K562 (cell line): ENCODE measurements around the gene CAB39.

Source experiments
- CBX3 ChIP-seq, 2 experiments: IDR thresholded peaks; 1 replicate in 1 of 2; 2 replicates in 1 of 2; pipeline ENCODE4 v1.6.1; 2012; ENCODE audit warnings: inconsistent platforms in 2 of 2, low read length in 2 of 2, borderline replicate concordance in 1 of 2, control low read depth in 1 of 2
- KLF13 ChIP-seq: fragments of 450-650 bp; IDR thresholded peaks from 2 replicates; pipeline ENCODE4 v1.6.1; 2016; ENCODE audit warnings: missing genetic modification characterization, low read depth, mild to moderate bottlenecking, missing compliant biosample characterization, moderate library complexity, borderline replicate concordance
- LEF1 ChIP-seq: fragments of 450-650 bp; IDR thresholded peaks from 2 replicates; pipeline ENCODE4 v1.6.1; 2016; ENCODE audit warnings: mild to moderate bottlenecking
- MYC ChIP-seq, 2 experiments: fragments of 250-450 bp in 1 of 2; sonication (Bioruptor Pico) in 1 of 2; IDR thresholded peaks; 2 replicates each; pipeline versions ENCODE4 v1.5.1 to v1.6.1; 2012 to 2021; ENCODE audit warnings: low read depth in 2 of 2, borderline replicate concordance in 1 of 2, improper control_type of control experiment in 1 of 2, low read length in 1 of 2, mild to moderate bottlenecking in 1 of 2, moderate library complexity in 1 of 2
- RAD51 ChIP-seq: fragments of 450-650 bp; IDR thresholded peaks from 2 replicates; pipeline ENCODE4 v1.7.1; 2016; ENCODE audit warnings: low read depth, mild to moderate bottlenecking, borderline replicate concordance
- ZNF12 ChIP-seq: sonication (generic); formaldehyde crosslinking; IDR thresholded peaks from 2 replicates; pipeline ENCODE4 v1.4.0; 2020; ENCODE audit warnings: mild to moderate bottlenecking, missing genetic modification reagents
- TF ChIP-seq, protein P1 (sequence below), 2 experiments: fragments of 450-650 bp in 1 of 2; sonication (generic) in 1 of 2; formaldehyde crosslinking in 1 of 2; IDR thresholded peaks; 2 replicates each; pipeline versions ENCODE4 v1.7.1 to v1.9.0; 2016 to 2022; ENCODE audit warnings: inconsistent platforms in 1 of 2, mild to moderate bottlenecking in 1 of 2, missing genetic modification reagents in 1 of 2
- TF ChIP-seq, protein P2 (sequence below), 3 experiments: IDR thresholded peaks in 2 of 3; conservative IDR thresholded peaks in 1 of 3; 2 replicates each; pipeline ENCODE4 v1.5.1; 2011 to 2012; ENCODE audit warnings: low read length in 3 of 3, mild to moderate bottlenecking in 3 of 3, control low read depth in 2 of 3, improper control_type of control experiment in 1 of 3, inconsistent platforms in 1 of 3, low read depth in 1 of 3, mixed read lengths in 1 of 3, moderate library complexity in 1 of 3; ENCODE audit not compliant: insufficient read depth in 2 of 3
- TF ChIP-seq, protein P3 (sequence below): sonication (generic); formaldehyde crosslinking; IDR thresholded peaks from 2 replicates; pipeline ENCODE4 v1.8.0; 2023; ENCODE audit warnings: missing genetic modification reagents, mild to moderate bottlenecking, borderline replicate concordance
- TF ChIP-seq, protein P4 (sequence below): fragments of 450-650 bp; formaldehyde crosslinking; IDR thresholded peaks from 2 replicates; pipeline ENCODE4 v1.4.0; 2020; ENCODE audit warnings: mild to moderate bottlenecking, moderate library complexity

DNA sequence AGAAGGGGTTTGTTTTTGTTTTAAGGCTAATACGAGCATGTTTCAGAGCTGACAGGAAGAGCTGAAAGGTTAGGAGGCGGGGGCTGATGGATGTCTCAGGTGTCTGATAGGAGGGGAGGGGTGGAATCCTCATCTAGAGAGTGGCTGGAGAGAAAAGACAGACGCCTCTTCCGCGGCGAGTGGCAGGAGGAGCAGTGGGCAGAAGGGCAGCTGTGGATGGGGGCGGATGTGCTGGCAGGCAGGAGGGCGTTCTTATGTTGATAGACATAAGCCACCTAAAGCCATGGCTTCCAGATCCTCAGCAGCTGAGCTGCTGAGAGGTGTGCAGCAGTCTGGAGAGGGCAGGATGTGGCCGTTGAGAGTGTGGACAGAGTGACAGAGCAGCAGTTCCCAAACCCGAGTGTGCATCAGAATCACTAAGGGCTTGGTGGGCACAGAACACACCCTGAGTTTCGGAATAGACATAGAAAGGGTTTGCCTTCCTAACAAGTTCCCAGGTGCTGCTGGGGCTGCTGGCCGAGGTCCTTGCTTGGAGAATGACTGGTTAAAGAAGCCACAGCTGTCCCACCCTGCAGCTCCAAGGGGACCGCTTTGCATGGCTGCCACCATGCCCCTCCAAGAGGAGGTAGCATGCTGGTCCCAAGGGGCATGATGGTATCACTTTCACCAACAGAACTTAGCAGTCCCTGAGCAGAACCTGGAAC, 149.1 kb downstream of the CAB39 start:
- TF ChIP-seq, protein P1, sequence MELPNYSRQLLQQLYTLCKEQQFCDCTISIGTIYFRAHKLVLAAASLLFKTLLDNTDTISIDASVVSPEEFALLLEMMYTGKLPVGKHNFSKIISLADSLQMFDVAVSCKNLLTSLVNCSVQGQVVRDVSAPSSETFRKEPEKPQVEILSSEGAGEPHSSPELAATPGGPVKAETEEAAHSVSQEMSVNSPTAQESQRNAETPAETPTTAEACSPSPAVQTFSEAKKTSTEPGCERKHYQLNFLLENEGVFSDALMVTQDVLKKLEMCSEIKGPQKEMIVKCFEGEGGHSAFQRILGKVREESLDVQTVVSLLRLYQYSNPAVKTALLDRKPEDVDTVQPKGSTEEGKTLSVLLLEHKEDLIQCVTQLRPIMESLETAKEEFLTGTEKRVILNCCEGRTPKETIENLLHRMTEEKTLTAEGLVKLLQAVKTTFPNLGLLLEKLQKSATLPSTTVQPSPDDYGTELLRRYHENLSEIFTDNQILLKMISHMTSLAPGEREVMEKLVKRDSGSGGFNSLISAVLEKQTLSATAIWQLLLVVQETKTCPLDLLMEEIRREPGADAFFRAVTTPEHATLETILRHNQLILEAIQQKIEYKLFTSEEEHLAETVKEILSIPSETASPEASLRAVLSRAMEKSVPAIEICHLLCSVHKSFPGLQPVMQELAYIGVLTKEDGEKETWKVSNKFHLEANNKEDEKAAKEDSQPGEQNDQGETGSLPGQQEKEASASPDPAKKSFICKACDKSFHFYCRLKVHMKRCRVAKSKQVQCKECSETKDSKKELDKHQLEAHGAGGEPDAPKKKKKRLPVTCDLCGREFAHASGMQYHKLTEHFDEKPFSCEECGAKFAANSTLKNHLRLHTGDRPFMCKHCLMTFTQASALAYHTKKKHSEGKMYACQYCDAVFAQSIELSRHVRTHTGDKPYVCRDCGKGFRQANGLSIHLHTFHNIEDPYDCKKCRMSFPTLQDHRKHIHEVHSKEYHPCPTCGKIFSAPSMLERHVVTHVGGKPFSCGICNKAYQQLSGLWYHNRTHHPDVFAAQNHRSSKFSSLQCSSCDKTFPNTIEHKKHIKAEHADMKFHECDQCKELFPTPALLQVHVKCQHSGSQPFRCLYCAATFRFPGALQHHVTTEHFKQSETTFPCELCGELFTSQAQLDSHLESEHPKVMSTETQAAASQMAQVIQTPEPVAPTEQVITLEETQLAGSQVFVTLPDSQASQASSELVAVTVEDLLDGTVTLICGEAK (IDR thresholded peaks at IDR 0.05) = no peak
- TF ChIP-seq, protein P1 (CRISPR knock-in tag; IDR thresholded peaks at IDR 0.05) = no peak
- TF ChIP-seq, protein P2, sequence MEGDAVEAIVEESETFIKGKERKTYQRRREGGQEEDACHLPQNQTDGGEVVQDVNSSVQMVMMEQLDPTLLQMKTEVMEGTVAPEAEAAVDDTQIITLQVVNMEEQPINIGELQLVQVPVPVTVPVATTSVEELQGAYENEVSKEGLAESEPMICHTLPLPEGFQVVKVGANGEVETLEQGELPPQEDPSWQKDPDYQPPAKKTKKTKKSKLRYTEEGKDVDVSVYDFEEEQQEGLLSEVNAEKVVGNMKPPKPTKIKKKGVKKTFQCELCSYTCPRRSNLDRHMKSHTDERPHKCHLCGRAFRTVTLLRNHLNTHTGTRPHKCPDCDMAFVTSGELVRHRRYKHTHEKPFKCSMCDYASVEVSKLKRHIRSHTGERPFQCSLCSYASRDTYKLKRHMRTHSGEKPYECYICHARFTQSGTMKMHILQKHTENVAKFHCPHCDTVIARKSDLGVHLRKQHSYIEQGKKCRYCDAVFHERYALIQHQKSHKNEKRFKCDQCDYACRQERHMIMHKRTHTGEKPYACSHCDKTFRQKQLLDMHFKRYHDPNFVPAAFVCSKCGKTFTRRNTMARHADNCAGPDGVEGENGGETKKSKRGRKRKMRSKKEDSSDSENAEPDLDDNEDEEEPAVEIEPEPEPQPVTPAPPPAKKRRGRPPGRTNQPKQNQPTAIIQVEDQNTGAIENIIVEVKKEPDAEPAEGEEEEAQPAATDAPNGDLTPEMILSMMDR (IDR thresholded peaks at IDR 0.05 in 2 of 3, conservative IDR thresholded peaks at IDR 0.05 in 1 of 3; ENCODE audit: insufficient read depth in 2 of 3, low read depth in 1 of 3, low read length in 3 of 3) = no peak
- TF ChIP-seq MYC (IDR thresholded peaks at IDR 0.05; ENCODE audit: low read depth, low read length) = no peak
- TF ChIP-seq MYC (CRISPR knock-in tag; IDR thresholded peaks at IDR 0.05; ENCODE audit: borderline replicate concordance, low read depth) = no peak
- no peak for TF ChIP-seq ZNF12 (CRISPR knock-in tag)
- no peak for TF ChIP-seq CBX3 (IDR thresholded peaks at IDR 0.05; ENCODE audit: borderline replicate concordance in 1 of 2, low read length in 2 of 2)
- TF ChIP-seq, protein P3, sequence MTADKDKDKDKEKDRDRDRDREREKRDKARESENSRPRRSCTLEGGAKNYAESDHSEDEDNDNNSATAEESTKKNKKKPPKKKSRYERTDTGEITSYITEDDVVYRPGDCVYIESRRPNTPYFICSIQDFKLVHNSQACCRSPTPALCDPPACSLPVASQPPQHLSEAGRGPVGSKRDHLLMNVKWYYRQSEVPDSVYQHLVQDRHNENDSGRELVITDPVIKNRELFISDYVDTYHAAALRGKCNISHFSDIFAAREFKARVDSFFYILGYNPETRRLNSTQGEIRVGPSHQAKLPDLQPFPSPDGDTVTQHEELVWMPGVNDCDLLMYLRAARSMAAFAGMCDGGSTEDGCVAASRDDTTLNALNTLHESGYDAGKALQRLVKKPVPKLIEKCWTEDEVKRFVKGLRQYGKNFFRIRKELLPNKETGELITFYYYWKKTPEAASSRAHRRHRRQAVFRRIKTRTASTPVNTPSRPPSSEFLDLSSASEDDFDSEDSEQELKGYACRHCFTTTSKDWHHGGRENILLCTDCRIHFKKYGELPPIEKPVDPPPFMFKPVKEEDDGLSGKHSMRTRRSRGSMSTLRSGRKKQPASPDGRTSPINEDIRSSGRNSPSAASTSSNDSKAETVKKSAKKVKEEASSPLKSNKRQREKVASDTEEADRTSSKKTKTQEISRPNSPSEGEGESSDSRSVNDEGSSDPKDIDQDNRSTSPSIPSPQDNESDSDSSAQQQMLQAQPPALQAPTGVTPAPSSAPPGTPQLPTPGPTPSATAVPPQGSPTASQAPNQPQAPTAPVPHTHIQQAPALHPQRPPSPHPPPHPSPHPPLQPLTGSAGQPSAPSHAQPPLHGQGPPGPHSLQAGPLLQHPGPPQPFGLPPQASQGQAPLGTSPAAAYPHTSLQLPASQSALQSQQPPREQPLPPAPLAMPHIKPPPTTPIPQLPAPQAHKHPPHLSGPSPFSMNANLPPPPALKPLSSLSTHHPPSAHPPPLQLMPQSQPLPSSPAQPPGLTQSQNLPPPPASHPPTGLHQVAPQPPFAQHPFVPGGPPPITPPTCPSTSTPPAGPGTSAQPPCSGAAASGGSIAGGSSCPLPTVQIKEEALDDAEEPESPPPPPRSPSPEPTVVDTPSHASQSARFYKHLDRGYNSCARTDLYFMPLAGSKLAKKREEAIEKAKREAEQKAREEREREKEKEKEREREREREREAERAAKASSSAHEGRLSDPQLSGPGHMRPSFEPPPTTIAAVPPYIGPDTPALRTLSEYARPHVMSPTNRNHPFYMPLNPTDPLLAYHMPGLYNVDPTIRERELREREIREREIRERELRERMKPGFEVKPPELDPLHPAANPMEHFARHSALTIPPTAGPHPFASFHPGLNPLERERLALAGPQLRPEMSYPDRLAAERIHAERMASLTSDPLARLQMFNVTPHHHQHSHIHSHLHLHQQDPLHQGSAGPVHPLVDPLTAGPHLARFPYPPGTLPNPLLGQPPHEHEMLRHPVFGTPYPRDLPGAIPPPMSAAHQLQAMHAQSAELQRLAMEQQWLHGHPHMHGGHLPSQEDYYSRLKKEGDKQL = no peak
- TF ChIP-seq, protein P4, sequence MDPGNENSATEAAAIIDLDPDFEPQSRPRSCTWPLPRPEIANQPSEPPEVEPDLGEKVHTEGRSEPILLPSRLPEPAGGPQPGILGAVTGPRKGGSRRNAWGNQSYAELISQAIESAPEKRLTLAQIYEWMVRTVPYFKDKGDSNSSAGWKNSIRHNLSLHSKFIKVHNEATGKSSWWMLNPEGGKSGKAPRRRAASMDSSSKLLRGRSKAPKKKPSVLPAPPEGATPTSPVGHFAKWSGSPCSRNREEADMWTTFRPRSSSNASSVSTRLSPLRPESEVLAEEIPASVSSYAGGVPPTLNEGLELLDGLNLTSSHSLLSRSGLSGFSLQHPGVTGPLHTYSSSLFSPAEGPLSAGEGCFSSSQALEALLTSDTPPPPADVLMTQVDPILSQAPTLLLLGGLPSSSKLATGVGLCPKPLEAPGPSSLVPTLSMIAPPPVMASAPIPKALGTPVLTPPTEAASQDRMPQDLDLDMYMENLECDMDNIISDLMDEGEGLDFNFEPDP (CRISPR knock-in tag) = no peak
- no peak for TF ChIP-seq RAD51
- TF ChIP-seq KLF13 (tag) = no peak
- TF ChIP-seq LEF1 = no peak
